ENCODE data around the gene LCE1D. TPM values are rescaled to one million over a fixed set of nuclear protein-coding genes. Genes with fewer than 3 reads are reported as not detected.

Gene LCE1D
- polyA plus RNA-seq, 2 of the 4 experiments (the other 2 are of a cell fraction) = not detected

- H3K27ac ChIP-seq = no peak overlapping the region
- H3K9me3 ChIP-seq = no peaks in the 10 kb centered on the region
- POLR2A ChIA-PET = no interaction called here
- WGBS (ENCODE audit: missing lambda C conversion rate) = 4% methylated on average over 5 of the region's 5 CpGs
- DNase-seq (ENCODE audit: low read depth in 1 of 2, low spot score in 1 of 2) = no peak
- CTCF ChIA-PET = no interaction called here
- H3K4me1 ChIP-seq = no peaks in the 10 kb centered on the region
- TF ChIP-seq MAX (IDR thresholded peaks at IDR 0.05) (no peak), FOSB (CRISPR knock-in tag; IDR thresholded peaks at IDR 0.05) (no peak), HEYL (CRISPR knock-in tag; IDR thresholded peaks at IDR 0.05) (no peak), FOXS1 (CRISPR knock-in tag; IDR thresholded peaks at IDR 0.05) (no peak), CBX8 (IDR thresholded peaks at IDR 0.05) (no peak), ELK1 (IDR thresholded peaks at IDR 0.05; ENCODE audit: low read depth, low read length) (no peak)
- no peak overlapping the region for H3K4me2 ChIP-seq
- ATAC-seq = no peak
- no peak overlapping the region for H3K4me3 ChIP-seq
- FAIRE-seq = no peak
Observed at GRCh38 chr1:152823294-152823693, 26.8 kb downstream of the LCE1D start.

- DNase-seq (ENCODE audit: low read depth in 1 of 2, low spot score in 1 of 2) (no peak), ATAC-seq (no peak), FAIRE-seq (no peak)
- Histone ChIP-seq H3K27ac (no peak overlapping the region), H3K4me2 (no peak overlapping the region), H3K9me3 (no peaks in the 10 kb centered on the region), H3K4me3 (no peak overlapping the region), H3K4me1 (no peaks in the 10 kb centered on the region)
- ChIA-PET CTCF (no interaction called here), POLR2A (no interaction called here)
- no peak for TF ChIP-seq MYC (IDR thresholded peaks at IDR 0.05; ENCODE audit: borderline replicate concordance, low read length)
- TF ChIP-seq SMC3 (IDR thresholded peaks at IDR 0.05) = no peak
- no peak for TF ChIP-seq RARB (CRISPR knock-in tag; IDR thresholded peaks at IDR 0.05)
- no peak for TF ChIP-seq NR3C1 (IDR thresholded peaks at IDR 0.05)
- no peak for TF ChIP-seq PHF8 (IDR thresholded peaks at IDR 0.05; ENCODE audit: borderline replicate concordance, low read depth)
- no peak for TF ChIP-seq CBX8 (IDR thresholded peaks at IDR 0.05)
- TF ChIP-seq CHD4 (IDR thresholded peaks at IDR 0.05; ENCODE audit: borderline replicate concordance) = no peak
- TF ChIP-seq JUNB (IDR thresholded peaks at IDR 0.05) = no peak
- TF ChIP-seq ESRRA (IDR thresholded peaks at IDR 0.05; ENCODE audit: borderline replicate concordance, low read length) = no peak
- TF ChIP-seq TP53 (CRISPR knock-in tag; IDR thresholded peaks at IDR 0.05) = no peak
- no peak for TF ChIP-seq CBX2 (IDR thresholded peaks at IDR 0.05; ENCODE audit: borderline replicate concordance, low read depth)
- TF ChIP-seq REST (IDR thresholded peaks at IDR 0.05) = no peak
- TF ChIP-seq CHD2 (IDR thresholded peaks at IDR 0.05; ENCODE audit: low read length, partially characterized antibody) = no peak
- no peak for TF ChIP-seq NFE2L2 (conservative IDR thresholded peaks at IDR 0.05; ENCODE audit: low read length)
- TF ChIP-seq ELK1 (IDR thresholded peaks at IDR 0.05; ENCODE audit: low read depth, low read length) = no peak
- TF ChIP-seq HOXB13 (CRISPR knock-in tag; IDR thresholded peaks at IDR 0.05; ENCODE audit: low read depth) = no peak
- no peak for TF ChIP-seq MAFK (IDR thresholded peaks at IDR 0.05; ENCODE audit: partially characterized antibody)
Observed at GRCh38 chr1:152824964-152825363, 28.4 kb downstream of the LCE1D start.

All from A549 (cell line).